ENCODE measurements around the gene BBS9. TPM values are rescaled to one million over a fixed set of nuclear protein-coding genes. Genes with fewer than 3 reads are reported as not detected.
"Not testable (repeated sequence)": the region's sequence is repeated elsewhere in the genome, so short reads cannot be mapped to it uniquely, and the experiment has no call there.

Gene BBS9
- total RNA-seq, 2 experiments from 2014 or later, result 7.0 to 7.4 TPM

GRCh38 chr7:33261585-33261984 lies 132.2 kb downstream of the BBS9 start:
- peak; percentile 6 for DNase-seq
- Mint-ChIP-seq H3K36me3 (ENCODE audit: low read depth) (peaks cover 5% of the 10 kb centered on the region), H3K4me3 (no peak overlapping the region), H3K27ac (no peak overlapping the region), H3K4me1 (ENCODE audit: low read depth) (no peaks in the 10 kb centered on the region), H3K27me3 (ENCODE audit: low read depth) (no peaks in the 10 kb centered on the region), H3K9me3 (no peaks in the 10 kb centered on the region)
- intact Hi-C loops (cut with micrococcal nuclease), result no loop called here
- CTCF ChIA-PET, result no interaction called here

- Mint-ChIP-seq H3K27me3 (ENCODE audit: low read depth) (no peaks in the 10 kb centered on the region), H3K27ac (no peak overlapping the region), H3K4me3 (no peak overlapping the region), H3K36me3 (ENCODE audit: low read depth) (peaks cover 7% of the 10 kb centered on the region), H3K9me3 (no peaks in the 10 kb centered on the region), H3K4me1 (ENCODE audit: low read depth) (no peaks in the 10 kb centered on the region)
- CTCF ChIA-PET, result no interaction called here
- intact Hi-C loops (cut with micrococcal nuclease), result no loop called here
- no peak for DNase-seq
These were observed 133.1 kb downstream of the BBS9 start for GRCh38 chr7:33262476-33262875.

GRCh38 chr7:33271839-33272371 lies 142.5 kb downstream of the BBS9 start:
- H3K27ac Mint-ChIP-seq; H3K4me3 Mint-ChIP-seq; CTCF ChIA-PET; intact Hi-C loops (cut with micrococcal nuclease); H3K27me3 Mint-ChIP-seq (ENCODE audit: low read depth); H3K4me1 Mint-ChIP-seq (ENCODE audit: low read depth); DNase-seq: not testable (repeated sequence)
- H3K9me3 Mint-ChIP-seq, result peaks cover 22% of the 10 kb centered on the region
- peaks cover 41% of the 10 kb centered on the region for H3K36me3 Mint-ChIP-seq (ENCODE audit: low read depth)

- CTCF ChIA-PET, result no interaction called here
- peaks cover 34% of the 10 kb centered on the region for H3K9me3 Mint-ChIP-seq
- H3K27me3 Mint-ChIP-seq (ENCODE audit: low read depth), result no peaks in the 10 kb centered on the region
- intact Hi-C loops (cut with micrococcal nuclease), result no loop called here
- no peaks in the 10 kb centered on the region for H3K4me1 Mint-ChIP-seq (ENCODE audit: low read depth)
- no peak overlapping the region for H3K27ac Mint-ChIP-seq
- no peak overlapping the region for H3K4me3 Mint-ChIP-seq
- no peak for DNase-seq
- H3K36me3 Mint-ChIP-seq (ENCODE audit: low read depth), result peaks cover 44% of the 10 kb centered on the region
These were observed 144.0 kb downstream of the BBS9 start for GRCh38 chr7:33273356-33273755.

GRCh38 chr7:33276325-33276724 lies 147.0 kb downstream of the BBS9 start:
- H3K36me3 Mint-ChIP-seq (ENCODE audit: low read depth), result peaks cover 41% of the 10 kb centered on the region
- H3K27ac Mint-ChIP-seq, result no peak overlapping the region
- CTCF ChIA-PET, result interaction anchor here (0.7 kb wide), 1 partner anchor 150 kb away, joined by 3 read pairs; no protein-coding TSS in a partner anchor
- peaks cover 28% of the 10 kb centered on the region for H3K9me3 Mint-ChIP-seq
- no peaks in the 10 kb centered on the region for H3K27me3 Mint-ChIP-seq (ENCODE audit: low read depth)
- H3K4me1 Mint-ChIP-seq (ENCODE audit: low read depth), result no peaks in the 10 kb centered on the region
- intact Hi-C loops (cut with micrococcal nuclease), result no loop called here
- DNase-seq, result no peak
- no peak overlapping the region for H3K4me3 Mint-ChIP-seq

GRCh38 chr7:33276729-33277128 lies 147.4 kb downstream of the BBS9 start:
- no peak overlapping the region for H3K27ac Mint-ChIP-seq
- H3K4me1 Mint-ChIP-seq (ENCODE audit: low read depth), result no peaks in the 10 kb centered on the region
- H3K27me3 Mint-ChIP-seq (ENCODE audit: low read depth), result no peaks in the 10 kb centered on the region
- H3K4me3 Mint-ChIP-seq, result no peak overlapping the region
- intact Hi-C loops (cut with micrococcal nuclease), result no loop called here
- DNase-seq, result no peak
- peaks cover 37% of the 10 kb centered on the region for H3K36me3 Mint-ChIP-seq (ENCODE audit: low read depth)
- H3K9me3 Mint-ChIP-seq, result peaks cover 24% of the 10 kb centered on the region
- CTCF ChIA-PET, result interaction anchor here (0.7 kb wide), 1 partner anchor 149 kb away, joined by 3 read pairs; no protein-coding TSS in a partner anchor

- H3K36me3 Mint-ChIP-seq (ENCODE audit: low read depth), result peaks cover 36% of the 10 kb centered on the region
- no peak overlapping the region for H3K4me3 Mint-ChIP-seq
- CTCF ChIA-PET, result no interaction called here
- H3K27ac Mint-ChIP-seq, result no peak overlapping the region
- H3K27me3 Mint-ChIP-seq (ENCODE audit: low read depth), result no peaks in the 10 kb centered on the region
- H3K9me3 Mint-ChIP-seq, result peaks cover 19% of the 10 kb centered on the region
- no peaks in the 10 kb centered on the region for H3K4me1 Mint-ChIP-seq (ENCODE audit: low read depth)
- intact Hi-C loops (cut with micrococcal nuclease), result no loop called here
- DNase-seq, result no peak
These were observed 148.7 kb downstream of the BBS9 start for GRCh38 chr7:33278095-33278494.

GRCh38 chr7:33286501-33286900 lies 157.1 kb downstream of the BBS9 start:
- no peak overlapping the region for H3K4me3 Mint-ChIP-seq
- peaks cover 14% of the 10 kb centered on the region for H3K9me3 Mint-ChIP-seq
- H3K4me1 Mint-ChIP-seq (ENCODE audit: low read depth), result no peaks in the 10 kb centered on the region
- DNase-seq, result no peak
- no peaks in the 10 kb centered on the region for H3K27me3 Mint-ChIP-seq (ENCODE audit: low read depth)
- peaks cover 29% of the 10 kb centered on the region for H3K36me3 Mint-ChIP-seq (ENCODE audit: low read depth)
- CTCF ChIA-PET, result interaction anchor here (0.5 to 0.9 kb wide), 2 partner anchors 7 to 155 kb away, joined by 3 read pairs; no protein-coding TSS in a partner anchor
- intact Hi-C loops (cut with micrococcal nuclease), result no loop called here
- H3K27ac Mint-ChIP-seq, result no peak overlapping the region

GRCh38 chr7:33287738-33288137 lies 158.4 kb downstream of the BBS9 start:
- Mint-ChIP-seq H3K4me3 (no peak overlapping the region), H3K27me3 (ENCODE audit: low read depth) (no peaks in the 10 kb centered on the region), H3K27ac (peak overlapping the region; percentile 30)

GRCh38 chr7:33298848-33299247 lies 169.5 kb downstream of the BBS9 start:
- H3K9me3 Mint-ChIP-seq, result peaks cover 28% of the 10 kb centered on the region
- peaks cover 32% of the 10 kb centered on the region for H3K36me3 Mint-ChIP-seq (ENCODE audit: low read depth)
- H3K27ac Mint-ChIP-seq, result no peak overlapping the region
- DNase-seq, result no peak
- no peak overlapping the region for H3K4me3 Mint-ChIP-seq
- intact Hi-C loops (cut with micrococcal nuclease), result no loop called here
- CTCF ChIA-PET, result no interaction called here
- H3K27me3 Mint-ChIP-seq (ENCODE audit: low read depth), result no peaks in the 10 kb centered on the region
- no peaks in the 10 kb centered on the region for H3K4me1 Mint-ChIP-seq (ENCODE audit: low read depth)

More at GRCh38 chr7:33287738-33288137, 158.4 kb downstream of the BBS9 start:
- Mint-ChIP-seq H3K4me1 (ENCODE audit: low read depth) (no peaks in the 10 kb centered on the region), H3K9me3 (peaks cover 14% of the 10 kb centered on the region), H3K36me3 (ENCODE audit: low read depth) (peaks cover 31% of the 10 kb centered on the region)
- intact Hi-C loops (cut with micrococcal nuclease), result no loop called here
- no peak for DNase-seq
- CTCF ChIA-PET, result interaction anchor here (0.9 kb wide), 1 partner anchor 9 kb away, joined by 3 read pairs; no protein-coding TSS in a partner anchor

- Mint-ChIP-seq H3K36me3 (ENCODE audit: low read depth) (peaks cover 33% of the 10 kb centered on the region), H3K27me3 (ENCODE audit: low read depth) (no peaks in the 10 kb centered on the region), H3K9me3 (peaks cover 29% of the 10 kb centered on the region), H3K27ac (no peak overlapping the region), H3K4me3 (no peak overlapping the region), H3K4me1 (ENCODE audit: low read depth) (no peaks in the 10 kb centered on the region)
- CTCF ChIA-PET, result no interaction called here
- intact Hi-C loops (cut with micrococcal nuclease), result no loop called here
- DNase-seq, result no peak
These were observed 170.1 kb downstream of the BBS9 start for GRCh38 chr7:33299425-33299824.

GRCh38 chr7:33300131-33300530 lies 170.8 kb downstream of the BBS9 start:
- CTCF ChIA-PET, result no interaction called here

GRCh38 chr7:33300742-33301141 lies 171.4 kb downstream of the BBS9 start:
- Mint-ChIP-seq H3K36me3 (ENCODE audit: low read depth) (peaks cover 36% of the 10 kb centered on the region), H3K27ac (no peak overlapping the region), H3K4me3 (no peak overlapping the region), H3K9me3 (peaks cover 31% of the 10 kb centered on the region), H3K4me1 (ENCODE audit: low read depth) (no peaks in the 10 kb centered on the region), H3K27me3 (ENCODE audit: low read depth) (no peaks in the 10 kb centered on the region)
- DNase-seq, result no peak
- CTCF ChIA-PET, result no interaction called here
- intact Hi-C loops (cut with micrococcal nuclease), result no loop called here

More at GRCh38 chr7:33300131-33300530, 170.8 kb downstream of the BBS9 start:
- Mint-ChIP-seq H3K9me3 (peaks cover 29% of the 10 kb centered on the region), H3K4me3 (no peak overlapping the region), H3K36me3 (ENCODE audit: low read depth) (peaks cover 36% of the 10 kb centered on the region), H3K27me3 (ENCODE audit: low read depth) (no peaks in the 10 kb centered on the region), H3K4me1 (ENCODE audit: low read depth) (no peaks in the 10 kb centered on the region), H3K27ac (no peak overlapping the region)
- no peak for DNase-seq
- intact Hi-C loops (cut with micrococcal nuclease), result no loop called here
